GM23338 (cell line): ENCODE measurements around the gene MMP28.

Experiments
- CREB1 ChIP-seq: fragments of 250-450 bp; sonication (Bioruptor Pico); IDR thresholded peaks from 2 replicates; pipeline ENCODE4 v1.5.0; 2020; ENCODE audit warnings: low read depth, mild to moderate bottlenecking, moderate library complexity
- CTCF ChIP-seq, 2 experiments: fragments of 200-600 bp in 1 of 2; sonication (generic) in 1 of 2; conservative IDR thresholded peaks; 2 replicates each; pipeline versions ENCODE4 v1.5.1 to v1.6.1; 2016 to 2017; ENCODE audit warnings: antibody characterized with exemption in 2 of 2, low read depth in 2 of 2, mild to moderate bottlenecking in 2 of 2, moderate library complexity in 1 of 2
- EZH2 ChIP-seq: fragments of 200-600 bp; sonication (generic); IDR thresholded peaks from one replicate; pipeline ENCODE4 v1.8.0; 2017; ENCODE audit warnings: antibody characterized with exemption, mild to moderate bottlenecking, low read depth; ENCODE audit not compliant: unreplicated experiment
- EZH2phosphoT487 ChIP-seq: fragments of 200-600 bp; sonication (generic); IDR thresholded peaks from one replicate; pipeline ENCODE4 v1.8.1; 2018; ENCODE audit warnings: antibody characterized with exemption; ENCODE audit not compliant: unreplicated experiment
- JUNB ChIP-seq: IDR thresholded peaks from one replicate; pipeline ENCODE4 v1.6.1; 2016; ENCODE audit warnings: antibody characterized with exemption; ENCODE audit not compliant: unreplicated experiment
- POLR2AphosphoS5 ChIP-seq: IDR thresholded peaks from 2 replicates; pipeline ENCODE4 v1.6.1; 2016; ENCODE audit warnings: antibody characterized with exemption, low read depth
- TF ChIP-seq, protein P1 (sequence below): IDR thresholded peaks from 2 replicates; pipeline ENCODE4 v1.6.1; 2016; ENCODE audit warnings: antibody characterized with exemption
- TF ChIP-seq, protein P2 (sequence below): IDR thresholded peaks from one replicate; pipeline ENCODE4 v1.6.1; 2018; ENCODE audit warnings: antibody characterized with exemption; ENCODE audit not compliant: unreplicated experiment

DNA sequence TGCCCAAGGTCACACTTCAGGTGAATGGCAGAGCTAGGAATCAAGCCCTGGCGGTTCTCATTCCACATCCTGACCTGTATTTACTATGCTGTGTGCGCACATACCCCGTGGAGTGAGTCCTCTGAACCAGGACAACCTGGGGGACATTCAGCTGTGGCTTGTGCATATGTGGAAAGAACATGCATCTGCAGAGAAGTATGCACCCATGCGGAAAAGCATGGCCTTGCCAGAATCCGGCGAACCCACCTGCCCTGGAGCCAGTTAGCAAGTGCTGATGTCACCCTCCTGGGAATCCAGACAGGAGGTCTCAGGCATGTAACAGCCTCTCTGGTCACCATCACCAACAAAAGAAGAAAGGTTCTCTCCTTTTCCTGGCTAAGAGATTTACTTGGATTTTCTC is 62.1 kb downstream of the MMP28 start:
- no peak for TF ChIP-seq EZH2
- TF ChIP-seq CTCF (conservative IDR thresholded peaks at IDR 0.05; ENCODE audit: low read depth in 2 of 2), result no peak
- no peak for TF ChIP-seq EZH2phosphoT487
- TF ChIP-seq, protein P1, sequence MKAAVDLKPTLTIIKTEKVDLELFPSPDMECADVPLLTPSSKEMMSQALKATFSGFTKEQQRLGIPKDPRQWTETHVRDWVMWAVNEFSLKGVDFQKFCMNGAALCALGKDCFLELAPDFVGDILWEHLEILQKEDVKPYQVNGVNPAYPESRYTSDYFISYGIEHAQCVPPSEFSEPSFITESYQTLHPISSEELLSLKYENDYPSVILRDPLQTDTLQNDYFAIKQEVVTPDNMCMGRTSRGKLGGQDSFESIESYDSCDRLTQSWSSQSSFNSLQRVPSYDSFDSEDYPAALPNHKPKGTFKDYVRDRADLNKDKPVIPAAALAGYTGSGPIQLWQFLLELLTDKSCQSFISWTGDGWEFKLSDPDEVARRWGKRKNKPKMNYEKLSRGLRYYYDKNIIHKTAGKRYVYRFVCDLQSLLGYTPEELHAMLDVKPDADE, result no peak
- TF ChIP-seq CREB1 (CRISPR knock-in tag), result no peak
- TF ChIP-seq POLR2AphosphoS5, result no peak
- TF ChIP-seq, protein P2, sequence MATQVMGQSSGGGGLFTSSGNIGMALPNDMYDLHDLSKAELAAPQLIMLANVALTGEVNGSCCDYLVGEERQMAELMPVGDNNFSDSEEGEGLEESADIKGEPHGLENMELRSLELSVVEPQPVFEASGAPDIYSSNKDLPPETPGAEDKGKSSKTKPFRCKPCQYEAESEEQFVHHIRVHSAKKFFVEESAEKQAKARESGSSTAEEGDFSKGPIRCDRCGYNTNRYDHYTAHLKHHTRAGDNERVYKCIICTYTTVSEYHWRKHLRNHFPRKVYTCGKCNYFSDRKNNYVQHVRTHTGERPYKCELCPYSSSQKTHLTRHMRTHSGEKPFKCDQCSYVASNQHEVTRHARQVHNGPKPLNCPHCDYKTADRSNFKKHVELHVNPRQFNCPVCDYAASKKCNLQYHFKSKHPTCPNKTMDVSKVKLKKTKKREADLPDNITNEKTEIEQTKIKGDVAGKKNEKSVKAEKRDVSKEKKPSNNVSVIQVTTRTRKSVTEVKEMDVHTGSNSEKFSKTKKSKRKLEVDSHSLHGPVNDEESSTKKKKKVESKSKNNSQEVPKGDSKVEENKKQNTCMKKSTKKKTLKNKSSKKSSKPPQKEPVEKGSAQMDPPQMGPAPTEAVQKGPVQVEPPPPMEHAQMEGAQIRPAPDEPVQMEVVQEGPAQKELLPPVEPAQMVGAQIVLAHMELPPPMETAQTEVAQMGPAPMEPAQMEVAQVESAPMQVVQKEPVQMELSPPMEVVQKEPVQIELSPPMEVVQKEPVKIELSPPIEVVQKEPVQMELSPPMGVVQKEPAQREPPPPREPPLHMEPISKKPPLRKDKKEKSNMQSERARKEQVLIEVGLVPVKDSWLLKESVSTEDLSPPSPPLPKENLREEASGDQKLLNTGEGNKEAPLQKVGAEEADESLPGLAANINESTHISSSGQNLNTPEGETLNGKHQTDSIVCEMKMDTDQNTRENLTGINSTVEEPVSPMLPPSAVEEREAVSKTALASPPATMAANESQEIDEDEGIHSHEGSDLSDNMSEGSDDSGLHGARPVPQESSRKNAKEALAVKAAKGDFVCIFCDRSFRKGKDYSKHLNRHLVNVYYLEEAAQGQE, result no peak
- no peak for TF ChIP-seq JUNB
